Neuron (in vitro differentiated cells): Measurements from ENCODE around the gene RTN4RL1.

Experiments used
- H2AFZ ChIP-seq: one replicate; pipeline ENCODE4 v1.6.1; 2013; ENCODE audit warnings: low read depth, mild to moderate bottlenecking, inconsistent platforms, low read length, moderate library complexity
- H3K27me3 ChIP-seq: one replicate; pipeline ENCODE4 v1.6.1; 2013; ENCODE audit warnings: low read length; ENCODE audit not compliant: insufficient read depth
- H3K36me3 ChIP-seq: one replicate; pipeline ENCODE4 v1.6.1; 2013; ENCODE audit warnings: low read length; ENCODE audit not compliant: insufficient read depth
- H3K4me1 ChIP-seq: one replicate; pipeline ENCODE4 v1.6.1; 2013; ENCODE audit warnings: low read length; ENCODE audit not compliant: insufficient read depth
- H3K4me3 ChIP-seq: 2 replicates; pipeline ENCODE4 v1.5.1; 2013; ENCODE audit warnings: mild to moderate bottlenecking, low read length, moderate library complexity
- H3K9me3 ChIP-seq: one replicate; pipeline ENCODE4 v1.6.1; 2013; ENCODE audit warnings: low read length

RTN4RL1 gene

DNA sequence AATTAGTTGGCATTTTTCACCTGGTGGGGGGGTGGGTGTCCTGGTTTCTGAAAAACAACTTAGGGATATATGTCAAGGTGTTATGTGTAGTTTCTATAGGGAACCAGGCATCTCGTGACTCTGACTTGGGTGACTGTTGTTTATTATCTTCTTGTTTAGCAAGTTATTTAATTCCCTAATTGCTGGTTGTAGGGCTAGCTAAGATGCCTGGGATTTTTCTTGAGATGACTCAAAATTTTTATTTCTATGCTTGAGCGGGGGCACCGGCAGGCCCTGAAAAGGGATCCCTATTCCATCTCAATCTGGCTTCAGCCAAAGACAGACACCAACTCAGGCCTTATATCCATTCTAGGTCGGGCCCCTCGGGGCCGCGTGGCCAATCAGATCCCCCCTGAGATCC lies 8.0 kb upstream of the RTN4RL1 start:
- Histone ChIP-seq H2AFZ (no peak overlapping the region), H3K36me3 (peaks cover 12% of the 10 kb centered on the region), H3K4me1 (peaks cover 11% of the 10 kb centered on the region), H3K9me3 (no peaks in the 10 kb centered on the region), H3K27me3 (peaks cover 5% of the 10 kb centered on the region), H3K4me3 (no peak overlapping the region)

DNA sequence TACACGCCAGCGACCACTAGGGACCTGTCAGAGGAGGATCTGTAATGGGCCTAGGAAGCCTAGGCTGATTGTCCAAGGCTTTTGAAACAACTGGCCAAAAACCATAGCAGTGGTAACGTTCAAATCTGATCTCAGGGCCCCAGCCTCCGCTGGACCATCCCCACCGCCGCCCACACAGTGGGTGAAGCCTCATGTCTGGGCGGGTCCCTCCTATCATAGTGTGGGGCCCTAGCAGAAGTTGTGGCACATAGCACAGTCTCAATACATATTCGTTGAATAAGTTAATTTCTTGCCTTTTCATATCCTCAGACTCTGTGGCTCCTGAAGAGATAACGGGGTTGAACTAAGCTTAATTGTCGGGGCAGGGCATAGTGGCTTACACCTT lies 5.6 kb upstream of the RTN4RL1 start:
- peak overlapping the region; percentile 92 for H3K4me3 ChIP-seq
- H2AFZ ChIP-seq = no peak overlapping the region
- H3K36me3 ChIP-seq = no peaks in the 10 kb centered on the region
- H3K9me3 ChIP-seq = no peaks in the 10 kb centered on the region
- H3K4me1 ChIP-seq = peaks cover 11% of the 10 kb centered on the region
- peaks cover 18% of the 10 kb centered on the region for H3K27me3 ChIP-seq

DNA sequence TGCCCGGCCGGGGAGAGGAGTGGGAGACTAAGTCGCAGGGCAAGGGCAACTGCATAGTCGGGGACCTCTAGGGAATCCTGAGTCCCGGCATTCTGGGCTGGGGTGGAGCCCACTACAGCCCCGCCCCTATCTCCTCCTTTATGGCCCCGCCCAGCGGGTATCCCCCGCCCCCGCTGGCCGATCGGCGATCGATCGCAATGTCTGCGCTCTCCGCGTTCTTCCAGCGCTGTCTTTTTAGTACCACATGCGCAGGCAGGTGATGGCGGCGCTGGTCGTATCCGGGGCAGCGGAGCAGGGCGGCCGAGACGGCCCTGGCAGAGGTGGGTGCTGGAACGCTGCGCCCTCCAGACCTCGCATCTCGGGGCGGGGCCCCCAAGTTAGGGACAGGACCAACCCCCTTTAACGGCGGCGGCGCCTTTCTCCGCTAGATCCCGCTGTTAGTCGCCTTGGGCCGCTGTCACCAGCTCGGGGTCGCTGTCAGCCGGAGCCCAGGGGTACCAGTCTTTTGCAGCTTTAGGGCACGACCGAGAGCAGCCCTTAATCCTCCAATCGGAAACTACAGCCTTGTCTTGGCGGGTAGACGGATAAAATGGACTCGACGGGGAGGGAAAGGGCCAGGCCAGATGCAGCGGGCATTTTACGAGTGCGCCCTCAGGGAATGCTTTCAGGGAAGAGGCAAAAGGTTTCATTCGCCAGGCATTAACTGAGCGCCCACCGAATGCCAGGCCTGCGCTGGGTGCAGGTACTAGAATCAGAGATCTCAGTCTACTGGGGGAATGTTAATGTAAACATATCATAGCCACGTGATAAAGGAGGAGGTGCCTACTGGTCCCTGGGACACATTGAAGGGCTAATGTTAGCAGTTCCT lies 5.0 kb upstream of the RTN4RL1 start, which contains the start of gene DPH1:
TSS of gene DPH1 (plus strand) at position 243 of the 868 bp plus-strand sequence. CDS start at position 260, 17 bp downstream.
- Histone ChIP-seq H3K4me1 (peaks cover 13% of the 10 kb centered on the region), H3K36me3 (no peaks in the 10 kb centered on the region), H3K4me3 (peak within 1 kb of the TSS; percentile 92), H3K27me3 (peaks cover 24% of the 10 kb centered on the region), H2AFZ (peak within 1 kb of the TSS; percentile 76), H3K9me3 (no peaks in the 10 kb centered on the region)

DNA sequence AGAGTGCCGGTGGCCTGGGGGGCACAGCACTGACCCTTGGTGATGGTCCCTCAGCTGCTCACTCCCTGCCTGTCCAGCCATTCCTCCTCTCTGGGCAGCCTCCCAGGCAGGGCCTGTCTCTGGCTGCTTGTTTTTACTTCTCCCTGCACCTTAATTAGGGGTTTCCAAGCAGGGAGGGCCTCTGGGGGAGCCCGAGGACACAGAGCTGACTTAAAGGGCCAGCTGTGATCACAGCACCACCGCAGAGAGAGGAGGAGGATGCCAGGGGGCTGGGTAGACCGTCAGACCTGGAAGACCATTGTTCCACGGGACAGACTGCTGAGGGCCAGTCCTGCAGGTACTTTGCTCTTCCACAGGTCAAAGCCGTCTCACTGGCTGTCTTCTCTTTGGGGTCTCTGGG lies 3.6 kb upstream of the RTN4RL1 start:
- Histone ChIP-seq H3K4me1 (peaks cover 21% of the 10 kb centered on the region), H3K27me3 (peaks cover 37% of the 10 kb centered on the region), H2AFZ (no peak overlapping the region), H3K36me3 (no peaks in the 10 kb centered on the region), H3K4me3 (no peak overlapping the region), H3K9me3 (no peaks in the 10 kb centered on the region)

DNA sequence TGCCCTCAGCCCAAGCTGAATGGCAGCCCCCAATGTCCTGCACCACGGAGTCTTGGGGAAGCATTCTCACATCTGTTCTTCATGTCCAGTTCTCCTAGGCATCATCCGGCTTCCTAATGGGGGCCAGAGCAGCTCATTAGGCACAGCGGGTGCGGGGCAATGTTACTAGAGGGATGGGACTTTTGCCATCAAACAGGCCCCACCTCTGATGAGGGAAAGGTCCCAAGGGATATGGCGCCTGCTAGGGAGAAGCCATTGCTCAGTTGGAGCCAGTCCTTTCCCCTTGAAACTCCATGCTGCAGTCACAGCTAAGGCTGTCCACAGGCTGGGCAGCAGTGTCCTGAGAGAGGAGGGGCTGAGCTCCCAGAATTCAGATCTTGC lies 3.1 kb upstream of the RTN4RL1 start:
- Histone ChIP-seq H3K36me3 (no peaks in the 10 kb centered on the region), H2AFZ (no peak overlapping the region), H3K4me3 (no peak overlapping the region), H3K9me3 (no peaks in the 10 kb centered on the region), H3K27me3 (peaks cover 41% of the 10 kb centered on the region), H3K4me1 (peaks cover 23% of the 10 kb centered on the region)

DNA sequence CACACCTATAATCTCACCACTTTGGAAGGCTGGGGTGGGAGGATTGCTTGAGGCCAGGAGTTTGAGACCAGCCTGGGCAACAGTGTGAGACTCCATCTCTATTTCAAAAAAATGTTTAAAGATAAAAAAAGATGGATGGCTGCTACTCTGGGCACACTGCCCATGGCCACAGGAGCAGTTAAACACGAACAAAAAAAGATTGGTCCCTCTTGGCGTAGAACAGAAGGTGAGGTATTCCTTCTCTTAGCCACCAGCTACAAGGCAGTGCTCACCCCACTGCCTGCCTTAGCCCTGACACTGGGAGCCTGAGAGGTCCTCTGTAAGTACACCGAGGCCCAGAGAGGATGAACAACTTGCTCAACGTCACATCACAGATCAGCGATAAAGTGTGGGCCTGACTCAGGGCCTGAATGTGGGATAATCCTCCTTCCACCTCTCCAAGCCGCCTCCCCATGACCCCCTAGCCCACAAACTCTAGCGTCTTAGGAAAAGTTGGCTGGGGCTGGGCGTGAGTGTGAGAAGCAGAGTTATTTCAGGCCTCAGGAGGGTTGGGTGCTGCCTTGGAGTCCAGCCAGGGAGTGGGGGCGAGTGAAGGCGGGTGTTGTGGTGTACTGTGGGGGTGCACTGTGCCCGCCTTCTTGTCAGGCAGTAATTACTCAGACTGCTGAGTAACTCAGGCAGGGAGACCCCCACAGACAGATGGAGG lies 2.5 kb upstream of the RTN4RL1 start:
- H3K27me3 ChIP-seq = peaks cover 47% of the 10 kb centered on the region
- no peak overlapping the region for H2AFZ ChIP-seq
- H3K4me3 ChIP-seq = no peak overlapping the region
- H3K9me3 ChIP-seq = no peaks in the 10 kb centered on the region
- H3K36me3 ChIP-seq = no peaks in the 10 kb centered on the region
- peaks cover 24% of the 10 kb centered on the region for H3K4me1 ChIP-seq

DNA sequence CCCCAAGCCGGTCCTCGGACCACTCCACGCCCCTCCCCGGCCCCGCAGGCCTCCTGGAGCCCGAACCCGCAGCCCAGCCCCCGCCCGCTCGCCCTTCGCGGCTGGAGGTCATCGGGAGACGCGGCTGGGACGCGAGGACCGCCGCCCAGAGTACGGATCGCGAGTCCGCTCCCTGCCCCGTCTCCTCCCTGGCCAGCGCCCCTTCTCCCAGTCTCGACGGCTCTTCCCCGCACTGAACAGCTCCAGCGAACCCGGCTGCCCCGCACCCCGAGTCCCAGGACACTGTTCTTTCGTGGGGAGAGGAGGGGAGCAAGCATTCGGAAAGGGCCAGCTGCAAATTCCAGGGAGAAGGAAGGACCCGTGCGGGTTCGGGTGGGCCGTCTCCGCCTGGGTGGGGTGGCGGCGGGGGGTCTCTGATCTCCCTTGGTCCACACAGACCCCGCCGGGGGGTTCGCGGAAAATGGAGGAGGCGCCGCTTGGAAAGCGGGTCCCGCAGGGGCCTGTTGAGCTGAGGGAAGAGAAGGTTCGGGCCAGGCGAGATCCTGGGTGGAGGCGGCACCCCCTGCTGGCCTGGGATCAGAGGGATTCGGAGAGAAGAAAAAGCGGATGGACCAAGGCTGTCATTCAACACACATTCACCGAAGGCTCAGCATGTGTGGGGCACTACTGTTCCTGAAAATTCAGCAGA lies 632 bp upstream of the RTN4RL1 start:
- Histone ChIP-seq H3K27me3 (peaks cover 58% of the 10 kb centered on the region), H3K4me1 (peaks cover 25% of the 10 kb centered on the region), H2AFZ (peak overlapping the region; percentile 55), H3K4me3 (peak overlapping the region; percentile 31), H3K36me3 (no peaks in the 10 kb centered on the region), H3K9me3 (no peaks in the 10 kb centered on the region)

DNA sequence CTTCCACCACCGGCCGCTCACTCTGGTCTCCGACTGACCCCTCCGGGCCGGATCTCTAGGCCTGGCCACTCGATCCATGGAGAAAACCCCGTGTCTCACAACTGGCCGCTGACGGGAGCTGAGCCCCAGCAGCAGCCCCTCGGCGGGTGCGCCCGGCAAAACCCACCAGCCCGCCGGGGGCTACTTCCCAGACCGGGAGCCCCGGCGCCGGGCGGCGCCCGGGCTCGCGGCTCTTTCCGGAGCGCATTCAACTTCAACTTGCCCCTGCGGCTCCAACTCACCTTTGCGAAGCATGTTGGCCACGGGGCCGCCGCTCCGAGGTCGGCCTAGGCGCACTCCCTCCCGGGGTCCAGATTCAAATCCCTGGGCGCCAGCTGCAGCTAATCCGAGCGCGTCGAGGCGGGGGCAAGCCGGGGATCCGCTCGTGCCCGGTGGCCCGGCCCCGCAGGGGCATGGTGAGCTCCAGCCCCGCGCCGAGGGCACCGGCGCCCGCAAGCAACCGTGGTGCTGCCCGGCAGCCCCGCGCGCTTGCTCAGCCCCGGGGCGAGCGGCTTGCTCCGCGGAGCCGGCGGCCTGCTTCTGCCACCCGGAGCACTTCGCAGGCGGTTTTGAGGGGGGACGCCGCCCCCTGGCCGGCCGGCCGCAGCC lies 438 bp downstream of the RTN4RL1 start:
- Histone ChIP-seq H2AFZ (peak overlapping the region; percentile 55), H3K9me3 (no peaks in the 10 kb centered on the region), H3K4me1 (peaks cover 24% of the 10 kb centered on the region), H3K27me3 (peaks cover 69% of the 10 kb centered on the region), H3K4me3 (peak overlapping the region; percentile 31), H3K36me3 (no peaks in the 10 kb centered on the region)

DNA sequence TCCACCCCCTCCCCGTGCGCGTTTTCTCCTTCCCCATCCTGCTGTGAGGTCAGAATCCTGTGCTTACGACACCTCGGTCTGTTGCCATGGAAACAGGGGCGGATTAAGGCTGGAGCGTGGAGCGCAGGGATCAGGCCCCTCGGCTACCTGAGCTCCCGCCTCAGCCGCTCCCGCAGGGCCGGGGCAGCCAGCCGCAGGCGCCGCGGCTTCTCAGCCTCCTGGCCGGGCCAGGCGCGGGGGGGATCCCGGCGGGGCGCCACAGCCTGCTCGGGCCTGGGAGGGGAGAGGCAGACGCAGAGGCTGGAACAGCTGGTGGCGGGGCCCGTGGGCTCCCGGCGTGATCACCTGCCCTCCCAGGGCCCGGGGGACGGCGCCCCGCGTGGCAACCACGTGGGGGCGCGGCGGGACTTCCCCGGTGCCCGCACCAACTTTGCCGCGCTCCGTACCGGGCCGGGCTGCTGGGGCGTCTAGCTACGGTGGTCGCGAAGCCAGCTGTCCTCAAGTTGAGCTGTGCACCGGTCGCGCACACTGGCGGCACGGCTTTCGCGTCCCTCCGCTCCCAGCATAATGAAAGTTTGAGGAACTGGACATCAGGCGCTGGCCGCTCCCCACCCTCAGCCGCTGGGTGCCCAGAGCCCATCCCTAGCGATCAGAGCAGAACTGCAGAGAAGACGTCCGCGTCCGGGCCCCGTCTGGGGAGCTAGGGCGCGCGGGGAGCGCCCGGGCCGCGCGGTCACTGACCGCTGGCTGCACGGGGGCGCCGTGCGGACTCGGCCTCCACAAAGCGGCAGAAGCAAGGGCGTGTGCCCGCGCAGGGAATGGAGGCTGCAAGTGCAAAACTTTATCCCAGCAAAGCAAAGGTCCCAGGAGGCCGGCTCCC lies 1.2 kb downstream of the RTN4RL1 start:
- peak overlapping the region; percentile 31 for H3K4me3 ChIP-seq
- peaks cover 24% of the 10 kb centered on the region for H3K4me1 ChIP-seq
- peaks cover 77% of the 10 kb centered on the region for H3K27me3 ChIP-seq
- no peaks in the 10 kb centered on the region for H3K36me3 ChIP-seq
- no peaks in the 10 kb centered on the region for H3K9me3 ChIP-seq
- H2AFZ ChIP-seq = no peak overlapping the region

DNA sequence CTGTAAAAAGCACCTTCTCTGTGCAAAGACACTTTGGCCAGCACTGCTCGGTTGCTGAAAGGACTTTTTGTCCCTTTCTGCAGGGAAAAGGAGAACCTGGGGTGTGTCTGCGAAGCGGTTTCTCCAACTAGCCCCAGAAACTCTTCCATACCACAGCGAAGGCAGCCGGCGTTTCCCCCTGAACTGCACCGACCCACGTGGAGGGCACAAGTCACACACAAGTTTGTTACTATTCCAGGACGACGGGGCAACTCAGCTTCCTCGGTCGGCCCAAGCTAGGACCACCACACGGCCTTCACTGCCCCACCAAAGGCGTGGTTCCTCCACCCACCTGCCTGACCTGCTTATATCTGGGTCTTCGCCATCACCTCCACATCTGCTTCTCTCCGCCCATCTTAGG lies 1.9 kb downstream of the RTN4RL1 start:
- no peaks in the 10 kb centered on the region for H3K36me3 ChIP-seq
- H2AFZ ChIP-seq = no peak overlapping the region
- H3K4me1 ChIP-seq = peaks cover 24% of the 10 kb centered on the region
- H3K4me3 ChIP-seq = no peak overlapping the region
- no peaks in the 10 kb centered on the region for H3K9me3 ChIP-seq
- peaks cover 76% of the 10 kb centered on the region for H3K27me3 ChIP-seq

DNA sequence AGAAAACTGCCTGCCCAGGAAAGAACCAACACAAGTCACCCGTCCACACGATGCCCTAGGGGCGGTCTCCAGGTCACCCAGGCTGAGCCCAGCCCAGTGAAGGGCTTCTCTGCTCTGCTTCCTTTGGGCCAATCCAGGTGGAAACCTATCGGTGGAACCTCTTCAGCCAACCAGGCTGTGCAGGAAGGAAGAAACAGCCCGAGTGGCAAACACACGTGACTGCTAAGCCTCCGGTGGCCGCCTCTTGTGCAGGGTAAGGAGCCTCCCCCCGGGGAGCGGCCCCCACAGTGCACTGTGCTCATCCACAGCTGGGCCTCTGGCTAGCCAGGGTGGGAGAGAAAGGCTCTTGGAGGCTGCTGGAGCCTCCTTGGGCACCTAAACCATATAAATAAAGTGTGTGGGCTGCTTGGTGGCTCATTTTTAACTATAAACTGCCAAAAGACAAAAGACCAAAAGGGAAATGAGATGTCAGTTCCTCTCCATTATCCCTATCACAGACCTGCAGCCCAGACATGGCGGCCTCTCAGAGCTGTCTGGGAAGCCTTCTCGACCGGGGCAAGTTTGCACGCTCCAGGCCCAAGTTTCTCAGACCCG lies 2.4 kb downstream of the RTN4RL1 start:
- Histone ChIP-seq H3K36me3 (no peaks in the 10 kb centered on the region), H3K4me3 (no peak overlapping the region), H3K27me3 (peaks cover 76% of the 10 kb centered on the region), H2AFZ (no peak overlapping the region), H3K9me3 (no peaks in the 10 kb centered on the region), H3K4me1 (peaks cover 24% of the 10 kb centered on the region)

DNA sequence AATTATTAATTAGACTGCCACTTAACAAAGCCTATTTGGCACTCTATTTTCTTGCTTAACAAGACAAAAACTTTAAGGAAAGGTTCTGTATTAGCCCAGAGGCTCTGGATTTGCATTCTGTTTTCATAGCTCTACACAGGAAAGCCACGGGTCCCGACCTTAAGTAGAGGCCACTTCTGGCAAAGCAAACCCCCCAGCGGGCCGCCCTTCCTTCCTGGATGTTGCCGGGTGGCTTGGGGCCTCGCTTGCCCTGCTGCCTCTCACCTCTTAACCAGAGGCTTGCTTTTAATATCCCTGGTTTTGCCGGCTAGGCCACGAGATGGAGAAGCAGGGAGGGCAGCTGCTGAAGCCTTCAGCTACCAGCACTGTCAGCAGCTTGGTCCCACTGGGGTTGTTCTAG lies 4.4 kb downstream of the RTN4RL1 start:
- Histone ChIP-seq H3K27me3 (peaks cover 71% of the 10 kb centered on the region), H3K36me3 (no peaks in the 10 kb centered on the region), H3K4me1 (peaks cover 24% of the 10 kb centered on the region)

More for the DNA sequence above, 4.4 kb downstream of the RTN4RL1 start:
- H3K9me3 ChIP-seq = no peaks in the 10 kb centered on the region
- H2AFZ ChIP-seq = no peak overlapping the region
- no peak overlapping the region for H3K4me3 ChIP-seq
